B cell (primary cell): Measurements from ENCODE around the gene GRID2. TPM values are rescaled to one million over a fixed set of nuclear protein-coding genes. Genes with fewer than 3 reads are reported as not detected.

Experiments
- ATAC-seq: fragments of 200-7000 bp; cut with Tn5 transposase; one replicate; pipeline ENCODE4 v1.10.0; 2021; ENCODE audit warnings: low read depth, mild to moderate bottlenecking, moderate number of reproducible peaks, moderate library complexity
- CTCF ChIA-PET: fragments of 350-600 bp; sonication (Branson Sonifier 250); formaldehyde crosslinking; loops from one replicate; lab custom pipeline; 2021; ENCODE audit warnings: antibody characterized with exemption, inconsistent platforms; lab: Charles Lee
- POLR2A ChIA-PET: fragments of 350-600 bp; sonication (Branson Sonifier 250); formaldehyde crosslinking; loops from one replicate; lab custom pipeline; 2021; ENCODE audit warnings: antibody characterized with exemption; lab: Charles Lee
- DNase-seq: peaks from one replicate; pipeline ENCODE4 v3.0.0; 2013
- H2AFZ ChIP-seq: 2 replicates; pipeline ENCODE4 v1.6.1; 2012; ENCODE audit warnings: mild to moderate bottlenecking, low read depth, low read length; ENCODE audit not compliant: insufficient read depth, poor library complexity, severe bottlenecking
- H3K27ac ChIP-seq, 2 donors: 1 replicate in 1 of 2; 2 replicates in 1 of 2; pipeline ENCODE4 v1.5.1; 2012 to 2013; ENCODE audit warnings: low read length in 2 of 2, mild to moderate bottlenecking in 2 of 2, moderate library complexity in 1 of 2
- H3K27me3 ChIP-seq, 4 experiments: fragments of 200-600 bp in 1 of 4; sonication (generic) in 1 of 4; replicated peaks in 1 of 4; 1 replicate in 2 of 4; 2 replicates in 2 of 4; pipeline versions ENCODE4 v1.6.1 to v1.7.0; 2013 to 2016; ENCODE audit warnings: low read length in 3 of 4, mild to moderate bottlenecking in 2 of 4, mixed read lengths in 1 of 4, moderate library complexity in 1 of 4; ENCODE audit not compliant: insufficient read depth in 4 of 4, control insufficient read depth in 3 of 4; ENCODE audit errors: control extremely low read depth in 1 of 4
- H3K36me3 ChIP-seq, 2 experiments: replicated peaks in 1 of 2; 1 replicate in 1 of 2; 2 replicates in 1 of 2; pipeline versions ENCODE4 v1.6.1 to v1.7.1; 2013; ENCODE audit warnings: low read length in 1 of 2; ENCODE audit not compliant: insufficient read depth in 2 of 2, control insufficient read depth in 1 of 2; ENCODE audit errors: control extremely low read depth in 1 of 2, extremely low read depth in 1 of 2
- H3K4me1 ChIP-seq, 2 donors: fragments of 200-600 bp in 1 of 2; sonication (generic) in 1 of 2; 1 replicate in 1 of 2; 2 replicates in 1 of 2; pipeline versions ENCODE4 v1.5.1 to v1.6.1; 2013 to 2017; ENCODE audit warnings: low read length in 2 of 2; ENCODE audit not compliant: control insufficient read depth in 2 of 2, insufficient read depth in 2 of 2
- H3K4me2 ChIP-seq: replicated peaks from 2 replicates; pipeline ENCODE3; 2012; ENCODE audit warnings: mild to moderate bottlenecking, low read depth, low read length; ENCODE audit not compliant: poor library complexity, severe bottlenecking
- H3K4me3 ChIP-seq, 5 experiments: fragments of 200-600 bp in 1 of 5; sonication (generic) in 1 of 5; 1 replicate in 3 of 5; 2 replicates in 2 of 5; pipeline versions ENCODE4 v1.5.1 to v1.7.0; 2011 to 2016; ENCODE audit warnings: low read length in 4 of 5, mild to moderate bottlenecking in 4 of 5, low read depth in 2 of 5, control low read depth in 1 of 5, moderate library complexity in 1 of 5; ENCODE audit not compliant: insufficient read depth in 1 of 5; ENCODE audit errors: control extremely low read depth in 1 of 5, extremely low read depth in 1 of 5
- H3K79me2 ChIP-seq: fragments of 200-600 bp; sonication (generic); one replicate; pipeline ENCODE4 v1.6.0; 2016; ENCODE audit warnings: low read length; ENCODE audit not compliant: control insufficient read depth, insufficient read depth
- H3K9ac ChIP-seq: fragments of 200-600 bp; sonication (generic); 2 replicates; pipeline ENCODE4 v1.6.1; 2017; ENCODE audit warnings: mild to moderate bottlenecking, low read length, moderate library complexity
- H3K9me3 ChIP-seq, 3 donors: one replicate each; pipeline versions ENCODE4 v1.6.1 to v1.7.1; 2013; ENCODE audit warnings: low read length in 2 of 3; ENCODE audit not compliant: control insufficient read depth in 2 of 3, insufficient read depth in 1 of 3; ENCODE audit errors: control extremely low read depth in 1 of 3
- H4K20me1 ChIP-seq: 2 replicates; pipeline ENCODE4 v1.6.0; 2012; ENCODE audit warnings: mild to moderate bottlenecking, low read length; ENCODE audit not compliant: insufficient read depth, control insufficient read depth, poor library complexity, severe bottlenecking
- H3K27ac Mint-ChIP-seq: one replicate; pipeline ENCODE4 v1.8.0; 2021; ENCODE audit warnings: mixed read lengths
- H3K27me3 Mint-ChIP-seq: one replicate; pipeline ENCODE4 v1.8.0; 2021; ENCODE audit warnings: mixed read lengths
- H3K4me1 Mint-ChIP-seq: one replicate; pipeline ENCODE4 v1.8.0; 2021; ENCODE audit warnings: mixed read lengths
- H3K4me3 Mint-ChIP-seq: one replicate; pipeline ENCODE4 v1.8.0; 2021; ENCODE audit warnings: mixed read lengths
- H3K9me3 Mint-ChIP-seq: one replicate; pipeline ENCODE4 v1.8.0; 2022; ENCODE audit warnings: mixed read lengths; ENCODE audit not compliant: insufficient read depth
- EZH2 ChIP-seq: IDR thresholded peaks from 2 replicates; pipeline ENCODE4 v1.6.1; 2012; ENCODE audit warnings: borderline replicate concordance, low read depth, mild to moderate bottlenecking, moderate library complexity, low read length; ENCODE audit not compliant: insufficient read depth, poor library complexity, severe bottlenecking
- WGBS: methylation state at CpG from one replicate; pipeline ENCODE4 v1.1.5; 2013; ENCODE audit warnings: missing lambda C conversion rate; ENCODE audit not compliant: insufficient coverage; 5-methylcytosine and 5-hydroxymethylcytosine counted together
- intact Hi-C: fragments of 100-400 bp; cut with micrococcal nuclease; formaldehyde crosslinking; loops from one replicate; pipeline ENCODE4 v1.10.0; 2022
- polyA plus RNA-seq: library from polyadenylated mRNA; depleted of rRNA; stranded (reverse); fragments of >200 nt; gene quantifications from 2 replicates; pipeline ENCODE4 v1.2.3, GENCODE V29; 2012
- total RNA-seq, 2 donors: library from RNA; stranded (reverse); fragments of 120-200 nt in 1 of 2; gene quantifications; 1 replicate in 1 of 2; 2 replicates in 1 of 2; pipeline versions ENCODE4 v1.2.3 to v1.2.4, GENCODE V29; 2013 to 2022
- TF ChIP-seq, protein P1 (sequence below): fragments of 200-600 bp; IDR thresholded peaks from one replicate; pipeline ENCODE4 v1.8.0; 2022; ENCODE audit warnings: antibody characterized with exemption, mild to moderate bottlenecking

The GRID2 gene
- total and polyA plus RNA-seq, 2 donors (not counting 1 experiment from before 2014, with no cell fraction given): not detected

DNA sequence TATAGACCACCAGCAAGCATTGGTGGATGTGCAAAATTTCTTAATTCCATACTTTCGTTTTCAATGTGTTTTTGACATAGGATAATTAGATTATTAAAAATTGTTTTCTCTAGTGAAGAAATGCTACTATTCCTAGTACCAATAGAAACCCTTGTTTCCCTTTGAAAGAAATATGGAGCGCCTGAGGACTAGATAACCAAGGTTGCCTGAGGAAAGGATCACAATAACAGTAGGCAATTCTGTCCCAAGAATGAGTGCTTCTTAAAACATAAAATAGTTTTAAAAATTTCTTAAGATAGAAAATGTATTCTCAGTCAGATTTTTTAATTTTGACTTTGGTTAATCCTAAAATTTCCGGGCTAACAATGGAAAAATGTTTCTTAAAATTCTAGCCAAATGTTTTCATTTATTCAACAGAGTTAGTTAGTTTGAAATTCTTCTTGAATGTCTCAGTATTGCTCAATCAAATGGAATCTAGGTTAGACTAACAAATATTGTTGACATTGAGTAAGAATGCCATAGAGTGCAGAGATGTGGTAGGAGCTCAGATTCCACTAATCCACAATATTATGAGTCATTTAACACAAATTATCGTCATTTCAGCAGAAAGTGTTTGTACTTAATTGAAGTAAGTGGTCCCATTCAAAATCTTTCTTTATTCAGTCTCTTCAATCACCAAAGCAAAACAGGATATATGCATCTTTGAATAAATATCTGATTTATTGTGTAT is 666.0 kb downstream of the GRID2 start:
- no peaks in the 10 kb centered on the region for H4K20me1 ChIP-seq
- H2AFZ ChIP-seq: no peak overlapping the region
- TF ChIP-seq, protein P1, sequence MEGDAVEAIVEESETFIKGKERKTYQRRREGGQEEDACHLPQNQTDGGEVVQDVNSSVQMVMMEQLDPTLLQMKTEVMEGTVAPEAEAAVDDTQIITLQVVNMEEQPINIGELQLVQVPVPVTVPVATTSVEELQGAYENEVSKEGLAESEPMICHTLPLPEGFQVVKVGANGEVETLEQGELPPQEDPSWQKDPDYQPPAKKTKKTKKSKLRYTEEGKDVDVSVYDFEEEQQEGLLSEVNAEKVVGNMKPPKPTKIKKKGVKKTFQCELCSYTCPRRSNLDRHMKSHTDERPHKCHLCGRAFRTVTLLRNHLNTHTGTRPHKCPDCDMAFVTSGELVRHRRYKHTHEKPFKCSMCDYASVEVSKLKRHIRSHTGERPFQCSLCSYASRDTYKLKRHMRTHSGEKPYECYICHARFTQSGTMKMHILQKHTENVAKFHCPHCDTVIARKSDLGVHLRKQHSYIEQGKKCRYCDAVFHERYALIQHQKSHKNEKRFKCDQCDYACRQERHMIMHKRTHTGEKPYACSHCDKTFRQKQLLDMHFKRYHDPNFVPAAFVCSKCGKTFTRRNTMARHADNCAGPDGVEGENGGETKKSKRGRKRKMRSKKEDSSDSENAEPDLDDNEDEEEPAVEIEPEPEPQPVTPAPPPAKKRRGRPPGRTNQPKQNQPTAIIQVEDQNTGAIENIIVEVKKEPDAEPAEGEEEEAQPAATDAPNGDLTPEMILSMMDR: no peak
- TF ChIP-seq EZH2: no peak
- H3K4me3 ChIP-seq: no peak overlapping the region
- CTCF ChIA-PET: no interaction called here
- Mint-ChIP-seq H3K9me3 (peaks cover 7% of the 10 kb centered on the region), H3K4me3 (no peak overlapping the region), H3K4me1 (no peaks in the 10 kb centered on the region), H3K27ac (no peak overlapping the region), H3K27me3 (no peaks in the 10 kb centered on the region)
- H3K4me2 ChIP-seq: no peak overlapping the region
- H3K9me3 ChIP-seq: peaks cover 0 to 3% (median 0%) of the 10 kb centered on the region in 3 donors
- WGBS: no CpG with 5 or more reads among the region's 4 CpGs
- POLR2A ChIA-PET: no interaction called here
- no peak overlapping the region for H3K27ac ChIP-seq
- H3K4me1 ChIP-seq: no peaks in the 10 kb centered on the region
- ATAC-seq (no peak), DNase-seq (no peak)
- no peaks in the 10 kb centered on the region for H3K27me3 ChIP-seq
- intact Hi-C loops: no loop called here
- no peak overlapping the region for H3K9ac ChIP-seq
- no peaks in the 10 kb centered on the region for H3K79me2 ChIP-seq
- no peaks in the 10 kb centered on the region for H3K36me3 ChIP-seq

GRCh38 chr4:92970996-92971395 is 667.2 kb downstream of the GRID2 start:
- Histone ChIP-seq H2AFZ (no peak overlapping the region), H3K9me3 (peaks cover 0 to 3% (median 0%) of the 10 kb centered on the region in 3 donors), H3K27ac (no peak overlapping the region), H4K20me1 (no peaks in the 10 kb centered on the region), H3K79me2 (no peaks in the 10 kb centered on the region), H3K4me3 (no peak overlapping the region), H3K36me3 (no peaks in the 10 kb centered on the region), H3K4me1 (no peaks in the 10 kb centered on the region), H3K9ac (no peak overlapping the region), H3K4me2 (no peak overlapping the region), H3K27me3 (no peaks in the 10 kb centered on the region)
- intact Hi-C loops: no loop called here
- H3K4me1 Mint-ChIP-seq: no peaks in the 10 kb centered on the region
- DNase-seq (no peak), ATAC-seq (no peak)
- POLR2A ChIA-PET: no interaction called here
- no peaks in the 10 kb centered on the region for H3K27me3 Mint-ChIP-seq
- no peak overlapping the region for H3K27ac Mint-ChIP-seq
- peaks cover 5% of the 10 kb centered on the region for H3K9me3 Mint-ChIP-seq
- no peak overlapping the region for H3K4me3 Mint-ChIP-seq
- no peak for TF ChIP-seq EZH2
- TF ChIP-seq, protein P1: no peak
- WGBS: no CpG with 5 or more reads among the region's 1 CpG
- CTCF ChIA-PET: no interaction called here
